ENCODE data around the gene TRIM44. TPM values are rescaled to one million over a fixed set of nuclear protein-coding genes. Genes with fewer than 3 reads are reported as not detected.
A peak's percentile ranks its signal among the peaks of the same experiment; 100 is the strongest.

Gene TRIM44
- total and polyA plus RNA-seq, 4 donors: 27.6 to 65.0 (median 45.4) TPM

DNA sequence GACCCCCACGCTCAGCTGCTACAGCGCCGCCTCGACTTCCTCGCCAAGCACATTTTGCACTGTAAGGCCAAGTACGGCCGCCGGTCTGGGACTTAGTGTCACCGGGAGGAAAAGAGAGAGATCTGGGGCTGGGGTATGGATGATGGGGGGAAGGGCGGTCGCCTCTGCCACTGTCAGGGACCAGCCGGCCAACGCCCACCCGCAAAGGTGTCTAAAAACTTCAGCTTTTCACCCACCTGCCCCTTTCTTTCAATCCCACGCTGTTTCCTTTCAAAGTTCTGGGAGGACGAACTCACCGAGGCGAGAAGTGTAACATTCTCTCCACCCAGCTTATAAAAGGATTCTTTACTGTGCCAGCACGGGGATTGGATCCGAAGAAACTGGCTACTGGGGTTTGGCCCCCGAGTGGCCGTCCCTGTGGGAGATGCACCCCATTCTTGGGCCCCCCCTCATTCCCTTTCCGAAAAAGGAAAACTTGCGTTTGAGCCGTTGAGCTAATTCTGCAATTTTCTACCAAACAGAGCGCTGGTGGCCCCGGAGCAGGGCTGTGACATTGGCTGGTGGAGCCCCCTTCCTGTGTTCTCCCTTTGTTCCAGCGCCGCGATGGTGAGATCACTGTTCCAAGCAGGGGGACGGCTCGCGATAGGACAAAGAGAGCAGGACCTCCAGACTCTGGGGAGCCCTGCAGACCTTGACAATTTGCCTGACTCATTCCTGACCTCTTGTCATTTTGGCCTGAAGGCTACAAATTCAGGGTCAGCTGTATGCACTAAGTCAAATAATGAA, 42.5 kb upstream of the TRIM44 start:
- Histone ChIP-seq H3K27ac (ENCODE audit: low read depth, low read length) (peak overlapping the region; percentile 65), H3K27me3 (ENCODE audit: control insufficient read depth, insufficient read depth, low read length) (no peaks in the 10 kb centered on the region), H3K4me1 (ENCODE audit: control insufficient read depth, insufficient read depth, low read length) (peaks cover 15% of the 10 kb centered on the region), H3K36me3 (ENCODE audit: control insufficient read depth, insufficient read depth, low read length) (no peaks in the 10 kb centered on the region), H3K9me3 (ENCODE audit: control insufficient read depth, insufficient read depth, low read length) (no peaks in the 10 kb centered on the region), H3K4me3 (ENCODE audit: low read depth, low read length) (peak overlapping the region; percentile 56)
- DNase-seq (ENCODE audit: low read depth in 4 of 6, low spot score in 6 of 6): peak in 4 of 6 donors; percentile 44 to 93 (median 68)
- WGBS (ENCODE audit: insufficient coverage): under 1% methylated on average over 29 of the region's 33 CpGs

GRCh38 chr11:35620795-35621194, 41.8 kb upstream of the TRIM44 start:
- Histone ChIP-seq H3K27ac (ENCODE audit: low read depth, low read length) (no peak overlapping the region), H3K4me1 (ENCODE audit: control insufficient read depth, insufficient read depth, low read length) (peaks cover 15% of the 10 kb centered on the region), H3K27me3 (ENCODE audit: control insufficient read depth, insufficient read depth, low read length) (no peaks in the 10 kb centered on the region), H3K9me3 (ENCODE audit: control insufficient read depth, insufficient read depth, low read length) (no peaks in the 10 kb centered on the region), H3K4me3 (ENCODE audit: low read depth, low read length) (peak overlapping the region; percentile 56), H3K36me3 (ENCODE audit: control insufficient read depth, insufficient read depth, low read length) (no peaks in the 10 kb centered on the region)
- WGBS (ENCODE audit: insufficient coverage): no CpG with 5 or more reads among the region's 2 CpGs
- peak in 2 of 6 donors; percentile 25 to 57 for DNase-seq (ENCODE audit: low read depth in 4 of 6, low spot score in 6 of 6)

GRCh38 chr11:35621620-35622019, 41.0 kb upstream of the TRIM44 start:
- no peak for DNase-seq (ENCODE audit: low read depth in 4 of 6, low spot score in 6 of 6)
- H3K9me3 ChIP-seq (ENCODE audit: control insufficient read depth, insufficient read depth, low read length): no peaks in the 10 kb centered on the region
- H3K36me3 ChIP-seq (ENCODE audit: control insufficient read depth, insufficient read depth, low read length): no peaks in the 10 kb centered on the region
- no peak overlapping the region for H3K27ac ChIP-seq (ENCODE audit: low read depth, low read length)
- peaks cover 15% of the 10 kb centered on the region for H3K4me1 ChIP-seq (ENCODE audit: control insufficient read depth, insufficient read depth, low read length)
- WGBS (ENCODE audit: insufficient coverage): no CpG with 5 or more reads among the region's 2 CpGs
- no peaks in the 10 kb centered on the region for H3K27me3 ChIP-seq (ENCODE audit: control insufficient read depth, insufficient read depth, low read length)
- no peak overlapping the region for H3K4me3 ChIP-seq (ENCODE audit: low read depth, low read length)

GRCh38 chr11:35622070-35622469, 40.5 kb upstream of the TRIM44 start:
- Histone ChIP-seq H3K27ac (ENCODE audit: low read depth, low read length) (no peak overlapping the region), H3K4me3 (ENCODE audit: low read depth, low read length) (no peak overlapping the region), H3K4me1 (ENCODE audit: control insufficient read depth, insufficient read depth, low read length) (peaks cover 15% of the 10 kb centered on the region), H3K36me3 (ENCODE audit: control insufficient read depth, insufficient read depth, low read length) (no peaks in the 10 kb centered on the region), H3K27me3 (ENCODE audit: control insufficient read depth, insufficient read depth, low read length) (no peaks in the 10 kb centered on the region), H3K9me3 (ENCODE audit: control insufficient read depth, insufficient read depth, low read length) (no peaks in the 10 kb centered on the region)
- peak in 2 of 6 donors; percentile 30 to 37 for DNase-seq (ENCODE audit: low read depth in 4 of 6, low spot score in 6 of 6)
- 10% methylated on average over 2 of the region's 3 CpGs for WGBS (ENCODE audit: insufficient coverage)

GRCh38 chr11:35623621-35624168, 38.9 kb upstream of the TRIM44 start:
- H3K4me3 ChIP-seq (ENCODE audit: low read depth, low read length): no peak overlapping the region
- H3K4me1 ChIP-seq (ENCODE audit: control insufficient read depth, insufficient read depth, low read length): peaks cover 7% of the 10 kb centered on the region
- H3K9me3 ChIP-seq (ENCODE audit: control insufficient read depth, insufficient read depth, low read length): no peaks in the 10 kb centered on the region
- H3K36me3 ChIP-seq (ENCODE audit: control insufficient read depth, insufficient read depth, low read length): no peaks in the 10 kb centered on the region
- 78% methylated on average over 8 of the region's 8 CpGs for WGBS (ENCODE audit: insufficient coverage)
- no peak for DNase-seq (ENCODE audit: low read depth in 4 of 6, low spot score in 6 of 6)
- H3K27ac ChIP-seq (ENCODE audit: low read depth, low read length): no peak overlapping the region
- H3K27me3 ChIP-seq (ENCODE audit: control insufficient read depth, insufficient read depth, low read length): no peaks in the 10 kb centered on the region

GRCh38 chr11:35624316-35624715, 38.3 kb upstream of the TRIM44 start:
- Histone ChIP-seq H3K4me3 (ENCODE audit: low read depth, low read length) (no peak overlapping the region), H3K9me3 (ENCODE audit: control insufficient read depth, insufficient read depth, low read length) (no peaks in the 10 kb centered on the region), H3K36me3 (ENCODE audit: control insufficient read depth, insufficient read depth, low read length) (no peaks in the 10 kb centered on the region), H3K27me3 (ENCODE audit: control insufficient read depth, insufficient read depth, low read length) (no peaks in the 10 kb centered on the region), H3K4me1 (ENCODE audit: control insufficient read depth, insufficient read depth, low read length) (peaks cover 7% of the 10 kb centered on the region), H3K27ac (ENCODE audit: low read depth, low read length) (no peak overlapping the region)
- DNase-seq (ENCODE audit: low read depth in 4 of 6, low spot score in 6 of 6): no peak
- WGBS (ENCODE audit: insufficient coverage): 64% methylated on average over 2 of the region's 2 CpGs

DNA sequence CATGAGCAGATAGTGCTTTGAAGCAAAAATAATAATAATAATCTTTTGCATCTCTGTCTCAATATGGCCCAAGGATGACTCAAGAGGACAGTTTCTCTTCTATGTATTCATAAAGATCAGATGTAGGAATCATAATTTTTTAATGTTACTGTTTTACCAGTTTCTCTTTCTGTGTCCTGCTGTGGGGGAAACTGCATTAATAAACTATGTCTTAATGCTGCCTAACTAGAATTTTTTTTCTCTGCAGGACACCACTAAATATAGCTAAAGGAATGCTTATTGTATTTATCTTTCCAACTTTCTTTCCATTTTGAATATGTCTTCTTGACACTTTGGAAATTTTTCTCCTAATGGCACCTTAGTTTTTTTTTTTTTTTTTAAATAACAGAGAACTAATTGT, 37.8 kb upstream of the TRIM44 start:
- Histone ChIP-seq H3K27me3 (ENCODE audit: control insufficient read depth, insufficient read depth, low read length) (no peaks in the 10 kb centered on the region), H3K4me1 (ENCODE audit: control insufficient read depth, insufficient read depth, low read length) (peaks cover 6% of the 10 kb centered on the region), H3K27ac (ENCODE audit: low read depth, low read length) (no peak overlapping the region), H3K4me3 (ENCODE audit: low read depth, low read length) (no peak overlapping the region), H3K36me3 (ENCODE audit: control insufficient read depth, insufficient read depth, low read length) (no peaks in the 10 kb centered on the region), H3K9me3 (ENCODE audit: control insufficient read depth, insufficient read depth, low read length) (no peaks in the 10 kb centered on the region)
- DNase-seq (ENCODE audit: low read depth in 4 of 6, low spot score in 6 of 6): peak in 1 of 6 donors; percentile 34

DNA sequence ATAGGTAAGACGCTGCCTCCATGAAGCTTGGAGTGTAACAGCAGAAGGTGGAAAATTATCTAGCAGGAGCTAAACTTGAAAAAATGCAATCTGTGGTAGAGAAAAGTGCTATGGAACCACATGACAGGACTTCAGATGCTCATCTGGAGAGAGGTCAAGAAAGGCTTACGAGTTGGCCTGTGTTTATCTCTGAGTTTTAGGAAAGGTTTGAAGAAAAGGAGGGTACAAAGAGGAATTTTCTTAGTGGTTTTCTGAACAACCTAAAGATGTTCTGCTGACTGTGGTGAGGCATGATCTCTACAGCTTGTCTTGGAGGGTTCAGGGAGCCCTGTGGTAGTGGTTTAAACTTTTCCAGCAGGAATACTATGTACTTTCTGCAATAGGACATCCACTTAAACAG, 36.1 kb upstream of the TRIM44 start:
- Histone ChIP-seq H3K27me3 (ENCODE audit: control insufficient read depth, insufficient read depth, low read length) (no peaks in the 10 kb centered on the region), H3K27ac (ENCODE audit: low read depth, low read length) (no peak overlapping the region), H3K9me3 (ENCODE audit: control insufficient read depth, insufficient read depth, low read length) (no peaks in the 10 kb centered on the region), H3K36me3 (ENCODE audit: control insufficient read depth, insufficient read depth, low read length) (no peaks in the 10 kb centered on the region), H3K4me1 (ENCODE audit: control insufficient read depth, insufficient read depth, low read length) (no peaks in the 10 kb centered on the region), H3K4me3 (ENCODE audit: low read depth, low read length) (no peak overlapping the region)
- no peak for DNase-seq (ENCODE audit: low read depth in 4 of 6, low spot score in 6 of 6)
- 93% methylated on average over 2 of the region's 2 CpGs for WGBS (ENCODE audit: insufficient coverage)

DNA sequence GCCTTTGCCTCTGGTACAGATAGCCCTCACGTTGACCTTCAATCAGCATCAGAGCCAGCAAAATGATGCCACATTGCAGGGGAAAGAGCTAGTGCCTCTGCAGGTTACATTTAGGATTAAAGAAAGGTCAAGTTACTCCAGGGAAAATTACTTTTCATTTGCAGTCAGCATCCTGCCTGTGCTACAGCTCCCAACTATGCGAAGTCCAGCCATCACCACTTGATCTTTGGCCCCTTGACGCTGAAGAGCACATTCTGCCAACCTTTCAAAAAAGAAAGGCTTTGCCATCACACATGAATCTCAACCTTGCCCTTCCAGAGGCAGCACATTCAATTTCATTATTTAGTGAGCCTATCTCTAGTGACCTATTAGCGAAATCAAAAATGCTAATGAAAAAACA, 33.1 kb upstream of the TRIM44 start:
- H3K4me1 ChIP-seq (ENCODE audit: control insufficient read depth, insufficient read depth, low read length): no peaks in the 10 kb centered on the region
- WGBS (ENCODE audit: insufficient coverage): 85% methylated on average over 4 of the region's 4 CpGs
- no peaks in the 10 kb centered on the region for H3K9me3 ChIP-seq (ENCODE audit: control insufficient read depth, insufficient read depth, low read length)

DNA sequence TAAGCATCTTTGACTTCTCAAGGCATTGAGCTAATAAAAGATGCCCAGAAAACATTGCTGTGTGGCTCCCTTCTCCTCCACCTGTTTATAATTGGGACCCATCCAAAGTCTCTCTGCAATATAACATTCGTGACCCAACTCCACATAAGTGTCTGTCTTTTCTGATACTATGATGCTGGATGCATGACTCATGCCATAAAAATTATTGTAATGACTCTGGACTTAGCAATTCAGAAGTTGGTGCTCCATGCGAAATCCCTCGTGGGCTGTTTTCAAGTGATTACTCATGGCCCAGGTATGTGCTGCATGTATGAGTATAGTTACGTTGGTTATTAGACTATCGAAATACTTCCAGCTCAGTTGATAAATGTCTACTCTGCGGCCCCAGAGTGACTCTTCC, 32.7 kb upstream of the TRIM44 start:
- H3K9me3 ChIP-seq (ENCODE audit: control insufficient read depth, insufficient read depth, low read length): no peaks in the 10 kb centered on the region
- no peak overlapping the region for H3K27ac ChIP-seq (ENCODE audit: low read depth, low read length)
- H3K27me3 ChIP-seq (ENCODE audit: control insufficient read depth, insufficient read depth, low read length): no peaks in the 10 kb centered on the region
- peak in 1 of 6 donors; percentile 41 for DNase-seq (ENCODE audit: low read depth in 4 of 6, low spot score in 6 of 6)
- WGBS (ENCODE audit: insufficient coverage): 85% methylated on average over 2 of the region's 6 CpGs
- no peak overlapping the region for H3K4me3 ChIP-seq (ENCODE audit: low read depth, low read length)
- H3K4me1 ChIP-seq (ENCODE audit: control insufficient read depth, insufficient read depth, low read length): no peaks in the 10 kb centered on the region
- no peaks in the 10 kb centered on the region for H3K36me3 ChIP-seq (ENCODE audit: control insufficient read depth, insufficient read depth, low read length)

More for the DNA sequence above, 33.1 kb upstream of the TRIM44 start:
- H3K27me3 ChIP-seq (ENCODE audit: control insufficient read depth, insufficient read depth, low read length): no peaks in the 10 kb centered on the region
- DNase-seq (ENCODE audit: low read depth in 4 of 6, low spot score in 6 of 6): no peak
- no peak overlapping the region for H3K4me3 ChIP-seq (ENCODE audit: low read depth, low read length)
- H3K36me3 ChIP-seq (ENCODE audit: control insufficient read depth, insufficient read depth, low read length): no peaks in the 10 kb centered on the region
- H3K27ac ChIP-seq (ENCODE audit: low read depth, low read length): no peak overlapping the region

Measured in spinal cord (tissue), 10 donors.